ENCODE results near the gene TMEM218.

DNA sequence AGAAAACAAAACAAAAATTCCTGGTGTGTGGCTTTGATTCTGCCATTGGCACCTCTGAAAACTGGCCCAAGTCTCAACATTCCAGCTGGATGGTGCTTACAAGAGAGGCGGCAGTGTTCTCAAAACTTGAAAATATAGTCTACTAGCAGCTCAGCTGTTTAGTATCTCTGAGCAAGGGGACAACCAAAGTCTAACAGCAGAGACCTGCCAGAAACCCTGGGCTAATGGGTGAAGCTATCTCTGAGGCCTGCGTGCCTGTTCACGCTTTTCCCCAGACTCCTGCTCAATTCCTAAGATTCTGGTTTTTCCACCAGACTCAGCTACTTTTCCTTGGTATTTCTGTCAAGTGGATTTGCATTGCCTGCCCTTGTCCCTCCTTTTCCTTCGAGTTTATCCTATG is 17.9 kb downstream of the TMEM218 start:
- TF ChIP-seq, protein P1, sequence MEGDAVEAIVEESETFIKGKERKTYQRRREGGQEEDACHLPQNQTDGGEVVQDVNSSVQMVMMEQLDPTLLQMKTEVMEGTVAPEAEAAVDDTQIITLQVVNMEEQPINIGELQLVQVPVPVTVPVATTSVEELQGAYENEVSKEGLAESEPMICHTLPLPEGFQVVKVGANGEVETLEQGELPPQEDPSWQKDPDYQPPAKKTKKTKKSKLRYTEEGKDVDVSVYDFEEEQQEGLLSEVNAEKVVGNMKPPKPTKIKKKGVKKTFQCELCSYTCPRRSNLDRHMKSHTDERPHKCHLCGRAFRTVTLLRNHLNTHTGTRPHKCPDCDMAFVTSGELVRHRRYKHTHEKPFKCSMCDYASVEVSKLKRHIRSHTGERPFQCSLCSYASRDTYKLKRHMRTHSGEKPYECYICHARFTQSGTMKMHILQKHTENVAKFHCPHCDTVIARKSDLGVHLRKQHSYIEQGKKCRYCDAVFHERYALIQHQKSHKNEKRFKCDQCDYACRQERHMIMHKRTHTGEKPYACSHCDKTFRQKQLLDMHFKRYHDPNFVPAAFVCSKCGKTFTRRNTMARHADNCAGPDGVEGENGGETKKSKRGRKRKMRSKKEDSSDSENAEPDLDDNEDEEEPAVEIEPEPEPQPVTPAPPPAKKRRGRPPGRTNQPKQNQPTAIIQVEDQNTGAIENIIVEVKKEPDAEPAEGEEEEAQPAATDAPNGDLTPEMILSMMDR (IDR thresholded peaks at IDR 0.05), result no peak
- no peak for TF ChIP-seq POLR2A (IDR thresholded peaks at IDR 0.05)
